Measurements from ENCODE around the gene MED29. TPM values are rescaled to one million over a fixed set of nuclear protein-coding genes. Genes with fewer than 3 reads are reported as not detected.

Gene MED29
- total and polyA plus RNA-seq, 2 of the 13 experiments (the other 11 are each of a cell fraction or from before 2014, with no cell fraction given): 14.0 to 19.7 TPM

DNA sequence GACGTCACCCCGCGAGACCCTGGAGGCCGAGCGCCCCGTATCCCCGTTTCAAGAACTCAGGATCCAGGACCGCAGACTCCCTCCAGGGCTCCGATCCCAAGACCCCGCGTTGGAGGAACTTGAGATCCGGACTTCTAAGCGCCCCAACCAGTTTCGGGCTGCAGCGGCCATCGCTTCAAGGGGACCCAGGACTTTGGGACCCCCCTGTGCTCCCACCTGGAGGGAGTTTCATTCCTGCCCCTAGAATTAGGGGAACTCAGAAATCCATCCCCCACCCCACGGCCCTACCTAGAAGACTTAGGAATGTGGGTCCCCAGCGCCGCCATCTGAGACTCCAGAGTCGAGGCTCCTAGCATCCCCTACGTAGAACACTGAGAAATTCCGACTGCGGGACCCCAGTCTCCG lies 21.7 kb downstream of the MED29 start (continued):
- TF ChIP-seq IRF2 (CRISPR knock-in tag; IDR thresholded peaks at IDR 0.05): 0 out of 2 replicates have a peak, but pooled peaks have one; percentile 42
- no peak for TF ChIP-seq BCL6 (CRISPR knock-in tag; IDR thresholded peaks at IDR 0.05)
- no peak for TF ChIP-seq ELF4 (CRISPR knock-in tag; IDR thresholded peaks at IDR 0.05; ENCODE audit: borderline replicate concordance)
- no peak for TF ChIP-seq ATRX (CRISPR knock-in tag; IDR thresholded peaks at IDR 0.05; ENCODE audit: borderline replicate concordance)
- TF ChIP-seq JDP2 (CRISPR knock-in tag; IDR thresholded peaks at IDR 0.05; ENCODE audit: borderline replicate concordance): no peak
- TF ChIP-seq SNRNP70 (IDR thresholded peaks at IDR 0.05; ENCODE audit: low read depth, low read length): no peak
- TF ChIP-seq, protein P1, sequence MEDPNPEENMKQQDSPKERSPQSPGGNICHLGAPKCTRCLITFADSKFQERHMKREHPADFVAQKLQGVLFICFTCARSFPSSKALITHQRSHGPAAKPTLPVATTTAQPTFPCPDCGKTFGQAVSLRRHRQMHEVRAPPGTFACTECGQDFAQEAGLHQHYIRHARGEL (CRISPR knock-in tag; IDR thresholded peaks at IDR 0.05): no peak
- TF ChIP-seq ZNF761 (CRISPR knock-in tag; conservative IDR thresholded peaks at IDR 0.05): no peak
- TF ChIP-seq ZFP36 (IDR thresholded peaks at IDR 0.05; ENCODE audit: borderline replicate concordance, low read depth, low read length, partially characterized antibody): no peak
- TF ChIP-seq CAMTA2 (CRISPR knock-in tag; IDR thresholded peaks at IDR 0.05; ENCODE audit: borderline replicate concordance): no peak
- TF ChIP-seq CBX2 (IDR thresholded peaks at IDR 0.05; ENCODE audit: low read depth, low read length): no peak
- no peak for TF ChIP-seq CBX2 (CRISPR knock-in tag; IDR thresholded peaks at IDR 0.05; ENCODE audit: low read depth)
- no peak for TF ChIP-seq ZSCAN9 (CRISPR knock-in tag; IDR thresholded peaks at IDR 0.05; ENCODE audit: borderline replicate concordance)
- TF ChIP-seq, protein P2, sequence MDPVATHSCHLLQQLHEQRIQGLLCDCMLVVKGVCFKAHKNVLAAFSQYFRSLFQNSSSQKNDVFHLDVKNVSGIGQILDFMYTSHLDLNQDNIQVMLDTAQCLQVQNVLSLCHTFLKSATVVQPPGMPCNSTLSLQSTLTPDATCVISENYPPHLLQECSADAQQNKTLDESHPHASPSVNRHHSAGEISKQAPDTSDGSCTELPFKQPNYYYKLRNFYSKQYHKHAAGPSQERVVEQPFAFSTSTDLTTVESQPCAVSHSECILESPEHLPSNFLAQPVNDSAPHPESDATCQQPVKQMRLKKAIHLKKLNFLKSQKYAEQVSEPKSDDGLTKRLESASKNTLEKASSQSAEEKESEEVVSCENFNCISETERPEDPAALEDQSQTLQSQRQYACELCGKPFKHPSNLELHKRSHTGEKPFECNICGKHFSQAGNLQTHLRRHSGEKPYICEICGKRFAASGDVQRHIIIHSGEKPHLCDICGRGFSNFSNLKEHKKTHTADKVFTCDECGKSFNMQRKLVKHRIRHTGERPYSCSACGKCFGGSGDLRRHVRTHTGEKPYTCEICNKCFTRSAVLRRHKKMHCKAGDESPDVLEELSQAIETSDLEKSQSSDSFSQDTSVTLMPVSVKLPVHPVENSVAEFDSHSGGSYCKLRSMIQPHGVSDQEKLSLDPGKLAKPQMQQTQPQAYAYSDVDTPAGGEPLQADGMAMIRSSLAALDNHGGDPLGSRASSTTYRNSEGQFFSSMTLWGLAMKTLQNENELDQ (CRISPR knock-in tag; IDR thresholded peaks at IDR 0.05; ENCODE audit: borderline replicate concordance): no peak
- TF ChIP-seq, protein P3, sequence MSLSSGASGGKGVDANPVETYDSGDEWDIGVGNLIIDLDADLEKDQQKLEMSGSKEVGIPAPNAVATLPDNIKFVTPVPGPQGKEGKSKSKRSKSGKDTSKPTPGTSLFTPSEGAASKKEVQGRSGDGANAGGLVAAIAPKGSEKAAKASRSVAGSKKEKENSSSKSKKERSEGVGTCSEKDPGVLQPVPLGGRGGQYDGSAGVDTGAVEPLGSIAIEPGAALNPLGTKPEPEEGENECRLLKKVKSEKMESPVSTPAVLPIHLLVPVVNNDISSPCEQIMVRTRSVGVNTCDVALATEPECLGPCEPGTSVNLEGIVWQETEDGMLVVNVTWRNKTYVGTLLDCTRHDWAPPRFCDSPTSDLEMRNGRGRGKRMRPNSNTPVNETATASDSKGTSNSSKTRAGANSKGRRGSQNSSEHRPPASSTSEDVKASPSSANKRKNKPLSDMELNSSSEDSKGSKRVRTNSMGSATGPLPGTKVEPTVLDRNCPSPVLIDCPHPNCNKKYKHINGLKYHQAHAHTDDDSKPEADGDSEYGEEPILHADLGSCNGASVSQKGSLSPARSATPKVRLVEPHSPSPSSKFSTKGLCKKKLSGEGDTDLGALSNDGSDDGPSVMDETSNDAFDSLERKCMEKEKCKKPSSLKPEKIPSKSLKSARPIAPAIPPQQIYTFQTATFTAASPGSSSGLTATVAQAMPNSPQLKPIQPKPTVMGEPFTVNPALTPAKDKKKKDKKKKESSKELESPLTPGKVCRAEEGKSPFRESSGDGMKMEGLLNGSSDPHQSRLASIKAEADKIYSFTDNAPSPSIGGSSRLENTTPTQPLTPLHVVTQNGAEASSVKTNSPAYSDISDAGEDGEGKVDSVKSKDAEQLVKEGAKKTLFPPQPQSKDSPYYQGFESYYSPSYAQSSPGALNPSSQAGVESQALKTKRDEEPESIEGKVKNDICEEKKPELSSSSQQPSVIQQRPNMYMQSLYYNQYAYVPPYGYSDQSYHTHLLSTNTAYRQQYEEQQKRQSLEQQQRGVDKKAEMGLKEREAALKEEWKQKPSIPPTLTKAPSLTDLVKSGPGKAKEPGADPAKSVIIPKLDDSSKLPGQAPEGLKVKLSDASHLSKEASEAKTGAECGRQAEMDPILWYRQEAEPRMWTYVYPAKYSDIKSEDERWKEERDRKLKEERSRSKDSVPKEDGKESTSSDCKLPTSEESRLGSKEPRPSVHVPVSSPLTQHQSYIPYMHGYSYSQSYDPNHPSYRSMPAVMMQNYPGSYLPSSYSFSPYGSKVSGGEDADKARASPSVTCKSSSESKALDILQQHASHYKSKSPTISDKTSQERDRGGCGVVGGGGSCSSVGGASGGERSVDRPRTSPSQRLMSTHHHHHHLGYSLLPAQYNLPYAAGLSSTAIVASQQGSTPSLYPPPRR (CRISPR knock-in tag; IDR thresholded peaks at IDR 0.05; ENCODE audit: borderline replicate concordance): no peak
- TF ChIP-seq, protein P4, sequence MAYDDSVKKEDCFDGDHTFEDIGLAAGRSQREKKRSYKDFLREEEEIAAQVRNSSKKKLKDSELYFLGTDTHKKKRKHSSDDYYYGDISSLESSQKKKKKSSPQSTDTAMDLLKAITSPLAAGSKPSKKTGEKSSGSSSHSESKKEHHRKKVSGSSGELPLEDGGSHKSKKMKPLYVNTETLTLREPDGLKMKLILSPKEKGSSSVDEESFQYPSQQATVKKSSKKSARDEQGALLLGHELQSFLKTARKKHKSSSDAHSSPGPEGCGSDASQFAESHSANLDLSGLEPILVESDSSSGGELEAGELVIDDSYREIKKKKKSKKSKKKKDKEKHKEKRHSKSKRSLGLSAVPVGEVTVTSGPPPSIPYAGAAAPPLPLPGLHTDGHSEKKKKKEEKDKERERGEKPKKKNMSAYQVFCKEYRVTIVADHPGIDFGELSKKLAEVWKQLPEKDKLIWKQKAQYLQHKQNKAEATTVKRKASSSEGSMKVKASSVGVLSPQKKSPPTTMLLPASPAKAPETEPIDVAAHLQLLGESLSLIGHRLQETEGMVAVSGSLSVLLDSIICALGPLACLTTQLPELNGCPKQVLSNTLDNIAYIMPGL (CRISPR knock-in tag; IDR thresholded peaks at IDR 0.05; ENCODE audit: borderline replicate concordance in 1 of 2, low read depth in 1 of 2): 0 out of 4 replicates have a peak, but pooled peaks of 1 of the 2 experiments have one; percentile 11
- TF ChIP-seq ARNTL (CRISPR knock-in tag; IDR thresholded peaks at IDR 0.05): no peak
- TF ChIP-seq ZSCAN31 (CRISPR knock-in tag; IDR thresholded peaks at IDR 0.05; ENCODE audit: low read depth): 0 out of 2 replicates have a peak, but pooled peaks have one; percentile 28
- TF ChIP-seq ZNF121 (CRISPR knock-in tag; IDR thresholded peaks at IDR 0.05): no peak
- no peak for TF ChIP-seq AGO2 (optimal IDR thresholded peaks at IDR 0.05; ENCODE audit: low read depth, low read length)
- no peak for TF ChIP-seq ZNF326 (CRISPR knock-in tag; IDR thresholded peaks at IDR 0.05; ENCODE audit: borderline replicate concordance)
- no peak for TF ChIP-seq ZNF274 (CRISPR knock-in tag; IDR thresholded peaks at IDR 0.05)

All from HepG2 (cell line).